ENCODE results near the gene ZNF28. TPM values are rescaled to one million over a fixed set of nuclear protein-coding genes. Genes with fewer than 3 reads are reported as not detected.
"Not testable (repeated sequence)": the region's sequence is repeated elsewhere in the genome, so short reads cannot be mapped to it uniquely, and the experiment has no call there.

The ZNF28 gene
- 19.9 TPM for total RNA-seq

GRCh38 chr19:52821204-52821960 lies at the start of gene ZNF28:
ZNF28 (minus strand) TSS chr19:52821633; CDS start chr19:52817958, 3,675 bp downstream.
- peak; percentile 72 for DNase-seq

- DNase-seq: not testable (repeated sequence)
Observed at GRCh38 chr19:52868031-52868430, 46.6 kb upstream of the ZNF28 start.

GRCh38 chr19:52857378-52858191 lies 36.2 kb upstream of the ZNF28 start, which contains the start of gene ZNF468:
ZNF468 (minus strand) TSS chr19:52857619; CDS start chr19:52854272, 3,347 bp downstream.
- peak; percentile 79 for DNase-seq

GRCh38 chr19:52856540-52857377 lies 35.3 kb upstream of the ZNF28 start:
- peak; percentile 13 for DNase-seq

DNA sequence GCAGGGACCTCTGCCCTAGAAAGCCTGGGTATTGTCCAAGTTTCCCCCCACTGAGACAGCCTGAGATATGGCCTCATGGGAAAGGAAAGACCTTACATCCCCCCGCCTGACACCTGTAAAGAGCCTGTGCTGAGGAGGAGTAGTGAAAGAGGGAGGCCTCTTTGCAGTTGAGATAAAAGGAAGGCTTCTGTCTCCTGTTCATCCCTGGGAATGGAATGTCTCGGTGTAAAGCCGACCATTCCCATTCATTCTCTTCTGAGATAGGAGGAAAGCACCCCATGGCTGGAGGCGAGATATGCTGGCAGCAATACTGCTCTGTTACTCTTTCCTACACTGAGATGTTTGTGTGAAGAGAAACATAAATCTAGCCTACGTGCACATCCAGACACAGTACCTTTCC lies 25.9 kb upstream of the ZNF28 start:
- DNase-seq: not testable (repeated sequence)

GRCh38 chr19:52840825-52841465 lies 19.5 kb upstream of the ZNF28 start:
- not testable (repeated sequence) for DNase-seq

DNA sequence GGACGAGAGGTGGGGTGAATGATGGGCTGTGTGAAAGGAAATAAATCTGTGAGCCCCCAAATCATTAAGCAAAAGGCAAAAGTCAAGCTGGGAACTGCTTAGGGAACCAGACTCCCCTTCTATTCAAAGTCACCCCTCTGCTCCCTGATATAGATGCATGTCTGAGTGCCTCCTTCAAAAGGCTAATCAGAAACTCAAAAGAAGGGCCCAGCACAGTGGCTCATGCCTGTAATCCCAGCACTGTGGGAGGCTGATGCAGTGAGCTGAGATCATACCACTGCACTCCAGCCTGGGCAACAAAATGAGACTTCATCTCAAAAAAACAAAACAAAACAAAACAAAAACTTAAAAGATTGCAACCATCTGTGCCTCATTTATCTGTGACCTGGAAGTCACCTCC lies 12.9 kb upstream of the ZNF28 start:
- not testable (repeated sequence) for DNase-seq

DNA sequence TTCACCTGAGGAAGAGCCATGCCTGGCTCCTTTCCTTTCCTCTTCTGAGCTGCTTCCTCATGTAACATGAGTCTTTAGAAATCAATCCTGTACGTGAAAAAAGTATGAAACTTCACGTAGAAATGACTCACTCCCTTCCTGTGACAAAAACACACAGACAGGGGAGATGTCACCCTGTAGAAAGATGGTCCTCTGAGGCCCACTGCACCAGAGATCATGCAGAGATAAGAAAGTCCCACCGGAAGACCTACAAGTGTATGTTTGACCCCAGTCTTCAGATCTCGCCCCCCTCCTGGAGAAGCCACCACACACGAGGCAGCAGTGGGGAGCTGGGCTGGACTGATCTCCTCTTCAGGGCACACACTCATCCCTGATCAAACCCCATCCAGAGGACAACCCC lies 12.1 kb upstream of the ZNF28 start:
- not testable (repeated sequence) for DNase-seq

DNA sequence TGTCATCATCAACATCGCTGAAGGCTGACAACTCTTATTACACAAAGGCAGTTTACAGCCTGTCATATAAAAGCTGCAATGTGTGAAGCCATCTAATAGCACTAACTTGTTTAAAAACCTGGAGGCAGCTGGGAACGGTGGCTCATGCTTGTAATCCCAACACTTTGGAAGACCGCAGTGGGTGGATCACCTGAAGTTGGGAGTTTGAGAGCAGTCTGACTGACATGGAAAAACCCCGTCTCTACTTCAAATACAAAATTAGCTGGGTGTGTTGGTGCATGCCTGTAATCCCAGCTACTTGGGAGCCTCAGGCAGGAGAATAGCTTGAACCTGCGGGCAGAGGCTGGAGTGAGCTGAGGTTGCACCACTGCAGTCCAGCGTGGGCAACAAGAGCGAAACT lies 8.4 kb upstream of the ZNF28 start:
- not testable (repeated sequence) for DNase-seq

- DNase-seq: no peak
Observed at GRCh38 chr19:52825765-52826164, 4.3 kb upstream of the ZNF28 start.

- DNase-seq: no peak
Observed at GRCh38 chr19:52823676-52824075, 2.2 kb upstream of the ZNF28 start.

DNA sequence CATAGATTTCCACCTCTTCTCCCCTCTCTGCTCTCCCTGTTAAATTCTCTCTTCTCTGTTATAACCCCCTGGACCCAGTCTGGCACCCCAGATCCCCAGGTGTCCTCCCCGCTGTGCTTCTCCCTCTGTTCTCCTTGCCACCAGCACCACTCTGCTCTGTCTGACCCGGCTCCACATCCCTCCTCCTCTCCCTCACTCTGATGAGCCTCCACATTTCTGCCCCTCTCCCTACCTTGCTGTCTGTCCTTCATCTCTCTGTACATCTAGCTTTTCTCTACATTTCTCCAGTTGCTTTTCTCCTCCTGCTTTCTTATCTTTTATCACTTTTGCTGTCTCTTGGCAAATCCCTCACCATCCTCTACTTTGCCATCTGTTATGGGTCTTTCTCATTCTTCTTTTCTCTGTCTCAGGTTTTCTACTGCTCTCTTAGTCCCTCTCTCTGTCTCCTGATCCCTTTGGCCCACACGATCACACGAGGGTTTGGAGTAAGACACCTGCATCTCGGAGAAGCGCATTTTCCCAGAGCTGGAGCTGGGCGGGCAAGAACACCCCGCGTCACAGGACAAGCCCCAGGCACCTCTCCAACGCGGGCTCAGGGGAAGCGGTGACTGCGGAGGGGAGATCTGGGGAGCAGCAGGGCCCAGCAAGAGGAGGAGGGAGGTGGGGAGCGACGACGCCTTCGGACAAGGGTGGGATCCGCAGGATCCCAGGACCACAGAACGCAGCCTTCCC lies 795 bp downstream of the ZNF28 start:
- DNase-seq: peak; percentile 29

GRCh38 chr19:52809801-52810200 lies 11.6 kb downstream of the ZNF28 start:
- no peak for DNase-seq

- DNase-seq: not testable (repeated sequence)
Observed at GRCh38 chr19:52799950-52800640, 21.3 kb downstream of the ZNF28 start.

- no peak for DNase-seq
Observed at GRCh38 chr19:52789440-52789839, 32.0 kb downstream of the ZNF28 start.

DNA sequence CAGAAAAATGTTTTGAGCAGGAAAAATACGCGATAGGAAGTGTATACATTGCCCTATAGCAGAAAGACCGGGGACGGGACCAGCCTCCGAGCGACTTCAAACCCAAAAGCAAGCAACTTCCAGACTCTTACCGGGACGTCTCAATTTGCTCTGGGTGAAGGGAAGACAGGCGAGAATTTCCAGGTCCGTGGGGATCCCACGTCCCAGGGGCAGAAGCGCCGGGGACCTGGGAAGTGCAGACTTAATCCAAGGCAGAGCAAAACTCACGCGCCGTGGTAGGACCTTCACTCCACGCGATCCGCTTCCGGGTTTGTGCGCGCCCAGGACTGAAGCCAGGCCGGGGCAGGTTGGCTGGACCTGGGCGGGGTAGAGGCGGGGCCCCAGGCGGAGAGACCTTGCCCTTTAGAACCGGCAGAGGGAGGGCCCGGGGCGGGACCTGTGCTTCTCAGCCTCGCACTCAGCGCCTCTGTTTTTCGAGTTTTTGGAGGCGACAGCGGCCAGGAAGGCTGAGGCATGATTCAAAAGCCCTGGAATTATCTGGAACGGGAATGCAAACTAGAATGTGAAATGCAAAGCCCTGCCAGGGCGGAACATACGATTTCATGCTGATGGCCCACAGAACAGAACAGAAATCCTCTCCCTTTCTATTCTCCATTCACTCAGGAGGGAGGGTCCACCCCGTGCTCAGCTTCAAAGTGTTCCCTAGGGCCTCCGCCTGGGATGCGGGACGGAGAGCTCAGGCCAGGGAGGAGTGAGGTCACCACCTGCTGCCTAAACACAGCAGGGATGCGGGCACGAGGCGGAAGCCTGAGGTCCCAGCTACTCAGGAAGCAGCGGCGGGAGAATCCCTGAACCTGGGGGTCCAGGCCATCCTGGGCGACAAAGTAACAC lies 34.7 kb downstream of the ZNF28 start, which contains the start of gene ZNF600:
Gene ZNF600, minus strand, starts transcription at position 328 of the 891 bp plus-strand sequence. CDS start 7,903 bp downstream, outside the sequence.
- DNase-seq: peak; percentile 73

- DNase-seq: peak; percentile 8
Observed at GRCh38 chr19:52786078-52786463, 35.4 kb downstream of the ZNF28 start.

GRCh38 chr19:52785506-52785905 lies 35.9 kb downstream of the ZNF28 start:
- DNase-seq: no peak

GRCh38 chr19:52782864-52783263 lies 38.6 kb downstream of the ZNF28 start:
- DNase-seq: not testable (repeated sequence)

All from tongue (tissue), 2 donors.